HL-60/S4 treated with phorbol 12-myristate 13-acetate at 8.2 ng/mL for 4 days and 3 days (cell line): ENCODE measurements around the gene TNFAIP1.

ENCODE experiments used
- in situ Hi-C: fragments of 300-500 bp; cut with MboI; formaldehyde crosslinking; loops from 2 replicates; pipeline ENCODE4 v1.15.0; 2022; ENCODE audit warnings: low sequenced_read_pairs

The TNFAIP1 gene

GRCh38 chr17:28344435-28344901 is 8.9 kb downstream of the TNFAIP1 start:
- in situ Hi-C loops: no loop called here

- in situ Hi-C loops: no loop called here
Measured at GRCh38 chr17:28345419-28346198, 10.0 kb downstream of the TNFAIP1 start.

- in situ Hi-C loops: no loop called here
Measured at GRCh38 chr17:28346199-28346580, 10.6 kb downstream of the TNFAIP1 start.

- in situ Hi-C loops: no loop called here
Measured at GRCh38 chr17:28346746-28347246, 11.2 kb downstream of the TNFAIP1 start.

GRCh38 chr17:28347261-28347891 is 11.8 kb downstream of the TNFAIP1 start:
- in situ Hi-C loops: no loop called here

DNA sequence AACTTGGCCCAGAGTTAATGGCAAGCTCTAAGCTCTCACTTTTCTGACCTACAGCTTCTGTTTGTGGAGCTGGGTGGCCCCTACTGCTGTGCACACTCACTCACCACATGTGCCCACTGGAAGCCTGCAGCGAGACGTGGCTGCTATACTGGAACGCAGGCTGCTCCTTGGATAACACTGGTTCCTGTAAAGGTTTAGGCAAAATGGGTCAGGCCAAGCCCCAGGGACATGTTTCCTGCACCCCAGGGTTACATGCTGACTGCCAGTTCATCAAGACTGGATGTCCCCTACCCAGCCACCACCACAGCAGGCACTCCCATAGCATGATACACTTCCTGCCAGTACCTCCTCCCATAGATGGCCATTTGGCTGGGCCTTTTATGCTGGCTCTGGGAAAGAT is 13.4 kb downstream of the TNFAIP1 start:
- in situ Hi-C loops: no loop called here

DNA sequence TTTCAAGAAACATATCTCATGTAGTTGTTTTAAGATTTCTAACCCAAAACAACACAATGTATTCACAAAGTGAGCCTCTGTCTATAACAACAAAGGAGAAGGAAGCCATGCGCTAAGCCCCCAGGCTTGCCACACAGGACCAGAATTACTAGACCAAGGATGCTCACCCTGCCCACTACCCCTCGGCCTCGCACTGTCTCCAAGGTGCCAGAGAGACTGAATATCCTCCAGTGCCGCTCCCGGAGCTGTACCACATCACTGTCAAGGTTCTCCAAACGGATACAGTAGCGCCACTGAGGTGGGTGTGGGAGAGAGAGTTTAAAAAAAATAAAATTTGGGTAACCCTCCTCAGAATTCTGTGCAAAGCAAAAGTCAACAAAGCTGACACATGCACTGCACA is 14.7 kb downstream of the TNFAIP1 start:
- in situ Hi-C loops: no loop called here

- in situ Hi-C loops: no loop called here
Measured at GRCh38 chr17:28357061-28357900, 21.7 kb downstream of the TNFAIP1 start, which contains the start of gene POLDIP2. TSS of gene POLDIP2 (minus strand) at chr17:28357527. CDS start at chr17:28357448, 79 bp downstream.

GRCh38 chr17:28357901-28358197 is 22.3 kb downstream of the TNFAIP1 start:
- in situ Hi-C loops: no loop called here

GRCh38 chr17:28363186-28363585 is 27.6 kb downstream of the TNFAIP1 start:
- in situ Hi-C loops: no loop called here

- in situ Hi-C loops: no loop called here
Measured at GRCh38 chr17:28363776-28364650, 28.5 kb downstream of the TNFAIP1 start.

GRCh38 chr17:28364665-28365363 is 29.3 kb downstream of the TNFAIP1 start, which contains the start of gene SEBOX:
TSS of gene SEBOX (minus strand) at chr17:28365199. CDS start at chr17:28365151, 48 bp downstream.
- in situ Hi-C loops: no loop called here

DNA sequence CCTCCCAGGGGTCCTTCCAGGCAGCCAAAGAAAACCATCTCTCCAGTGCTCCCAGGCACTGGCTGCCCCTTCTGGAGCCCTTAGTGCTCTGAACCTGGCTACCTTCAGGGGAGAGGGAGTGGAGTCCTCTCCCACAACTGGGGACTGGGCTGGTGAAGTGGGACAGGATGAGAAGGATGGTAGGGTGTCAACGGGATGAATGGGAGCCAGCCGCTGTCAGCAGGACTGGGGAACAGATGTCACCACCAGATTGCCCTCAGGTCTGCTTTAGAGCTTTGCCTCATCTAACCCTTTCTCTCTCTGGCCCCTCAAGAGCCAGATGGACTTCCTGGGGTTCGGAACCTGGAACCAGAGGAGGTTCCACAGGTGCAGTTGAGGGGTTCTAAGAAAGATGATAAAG is 29.9 kb downstream of the TNFAIP1 start:
- in situ Hi-C loops: no loop called here

DNA sequence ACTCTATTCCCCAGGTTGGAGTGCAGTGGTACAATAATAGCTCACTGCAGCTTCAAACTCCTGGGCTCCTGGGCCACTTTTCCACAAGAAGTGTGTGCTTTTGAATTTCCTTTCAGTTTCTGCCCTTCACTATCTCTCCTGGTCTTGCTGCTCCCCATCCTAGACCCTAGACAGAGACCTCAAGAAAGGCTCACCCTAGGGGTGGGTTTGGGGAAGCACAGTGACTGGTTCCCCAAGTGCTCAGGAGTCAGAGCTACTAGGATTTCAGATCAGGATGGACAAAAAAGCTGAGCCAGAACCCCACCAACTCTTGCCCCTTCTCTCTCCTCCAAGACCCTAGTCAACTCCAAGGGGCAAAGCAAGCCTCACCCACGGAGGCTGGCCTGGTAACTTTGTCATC is 31.0 kb downstream of the TNFAIP1 start:
- in situ Hi-C loops: no loop called here

DNA sequence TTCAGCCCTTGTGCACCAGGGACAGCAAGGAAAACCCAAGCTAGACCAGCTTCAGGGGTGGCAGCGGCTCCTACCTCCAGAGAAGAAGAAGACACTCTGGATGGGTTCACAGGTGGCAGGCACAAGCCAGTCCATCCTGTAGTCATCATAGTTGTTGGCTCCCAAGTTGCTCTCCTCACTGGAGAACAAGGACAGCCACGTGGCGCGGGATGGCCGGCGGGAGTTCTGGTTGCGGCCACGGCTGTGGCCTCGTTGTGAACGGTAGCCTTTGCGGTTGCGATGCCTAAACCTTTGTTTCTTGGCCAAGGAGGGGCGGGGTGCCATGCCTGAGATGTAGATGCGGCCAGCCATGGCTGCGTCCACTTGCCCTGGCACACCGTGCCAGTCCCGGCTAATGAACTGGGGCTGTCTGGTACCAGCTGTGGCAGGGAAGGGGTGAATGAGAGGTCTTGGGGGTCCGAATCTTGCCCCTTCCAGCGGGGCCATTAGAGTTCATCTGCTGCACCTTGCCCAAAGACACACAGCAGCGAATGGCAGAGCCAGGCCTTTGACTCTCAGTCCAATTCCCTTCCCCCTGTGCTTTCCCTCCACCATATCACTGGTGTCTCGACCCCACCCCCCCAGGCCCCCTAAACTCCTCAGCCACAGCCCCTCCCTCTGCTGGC is 32.2 kb downstream of the TNFAIP1 start:
- in situ Hi-C loops: no loop called here

GRCh38 chr17:28368306-28368831 is 32.8 kb downstream of the TNFAIP1 start:
- in situ Hi-C loops: no loop called here

- in situ Hi-C loops: no loop called here
Measured at GRCh38 chr17:28368915-28369683, 33.5 kb downstream of the TNFAIP1 start.

DNA sequence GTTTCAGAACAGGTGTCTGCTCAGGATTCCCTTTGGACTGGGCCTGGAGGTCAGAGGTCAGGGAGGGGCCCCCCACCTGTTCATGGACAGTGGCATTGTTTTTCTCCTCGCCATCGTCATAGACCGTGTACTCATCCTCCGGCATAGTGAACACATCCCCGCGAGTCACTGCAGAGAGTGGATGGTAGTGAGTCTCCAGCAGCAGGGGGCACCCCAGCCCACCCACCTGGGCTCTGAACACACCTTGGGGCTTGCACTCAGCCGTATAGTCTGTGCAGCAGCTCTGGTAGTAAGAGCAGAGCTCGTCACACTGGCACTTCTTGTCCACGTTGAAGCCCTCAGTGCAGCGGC is 34.1 kb downstream of the TNFAIP1 start:
- in situ Hi-C loops: no loop called here
